Upper lobe of right lung (tissue), 1 donor: Measurements from ENCODE around the gene MAPK8IP1. TPM values are rescaled to one million over a fixed set of nuclear protein-coding genes. Genes with fewer than 3 reads are reported as not detected.

Source experiments
- ATAC-seq: fragments of 200-7000 bp; cut with Tn5 transposase; one replicate; pipeline ENCODE4 v1.9.1; 2020; ENCODE audit warnings: mild to moderate bottlenecking, moderate library complexity
- DNase-seq: peaks from one replicate; pipeline ENCODE4 v3.0.0-alpha.2; 2020
- H3K27ac ChIP-seq: fragments of 200-600 bp; one replicate; pipeline ENCODE4 v1.8.0; 2022
- H3K27me3 ChIP-seq: fragments of 200-600 bp; one replicate; pipeline ENCODE4 v1.8.0; 2022; ENCODE audit warnings: mild to moderate bottlenecking
- H3K36me3 ChIP-seq: fragments of 200-600 bp; one replicate; pipeline ENCODE4 v1.8.0; 2022
- H3K4me1 ChIP-seq: fragments of 200-600 bp; one replicate; pipeline ENCODE4 v1.8.0; 2022
- H3K4me3 ChIP-seq: fragments of 200-600 bp; one replicate; pipeline ENCODE4 v1.8.0; 2022; ENCODE audit warnings: mild to moderate bottlenecking
- H3K9me3 ChIP-seq: fragments of 200-600 bp; one replicate; pipeline ENCODE4 v1.8.0; 2022
- CTCF ChIP-seq: fragments of 200-600 bp; IDR thresholded peaks from one replicate; pipeline ENCODE4 v1.8.0; 2022; ENCODE audit warnings: antibody characterized with exemption
- intact Hi-C: fragments of 100-400 bp; cut with DNase I; formaldehyde crosslinking; loops from one replicate; pipeline ENCODE4 v1.11.0; 2022
- total RNA-seq: library from RNA; stranded (reverse); fragmentation: NEBNext Ultra II Directional; extraction: Animal tissue kit (Norgen Biotek cat#: 25700); gene quantifications from one replicate; pipeline ENCODE4 v1.2.1, GENCODE V29; 2021
- donor health status: DM: no; HTN: yes; CAD: no; lungs with severe emphysema.

MAPK8IP1 gene
- total RNA-seq, 1 donor from 2014 or later = 6.4 TPM

DNA sequence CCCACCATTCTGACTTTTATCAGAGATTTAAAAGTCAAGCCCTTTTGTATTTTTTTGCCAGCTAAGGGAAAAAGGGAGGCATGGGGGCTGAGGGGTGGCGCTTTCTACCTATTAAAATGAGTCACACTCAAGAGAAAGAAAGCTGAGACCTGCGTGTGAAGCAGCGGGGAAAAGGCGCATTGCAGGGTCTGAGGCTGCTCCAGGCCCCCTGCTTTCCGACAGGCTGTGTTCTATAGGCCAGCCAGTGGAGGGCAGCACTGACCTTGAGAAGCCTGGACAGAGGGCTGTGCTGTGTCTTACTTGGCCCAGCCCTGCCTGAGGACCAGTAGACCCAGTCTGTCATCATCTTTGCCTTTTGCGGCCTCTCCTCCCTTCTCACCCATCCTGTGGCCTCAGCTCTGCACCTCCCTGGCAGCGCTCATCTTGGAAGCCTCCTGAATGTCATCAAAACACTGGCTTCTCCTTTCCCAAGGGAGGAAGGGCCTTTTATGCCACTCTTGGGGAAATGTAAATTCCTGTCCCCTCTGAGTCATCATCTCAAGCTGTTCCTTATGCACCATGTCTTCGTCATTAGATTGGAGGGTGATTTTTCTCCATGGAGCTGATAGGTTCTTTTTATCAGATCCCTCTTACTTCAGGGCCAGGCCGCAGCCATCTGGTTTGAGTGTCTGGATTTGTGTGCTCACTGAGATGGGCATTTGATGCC lies 12.6 kb upstream of the MAPK8IP1 start:
- TF ChIP-seq CTCF = peak; percentile 53
- no peak overlapping the region for H3K27ac ChIP-seq
- H3K9me3 ChIP-seq = no peaks in the 10 kb centered on the region
- no peaks in the 10 kb centered on the region for H3K27me3 ChIP-seq
- peak; percentile 69 for DNase-seq
- ATAC-seq = peak; percentile 84
- no peak overlapping the region for H3K4me3 ChIP-seq
- no peaks in the 10 kb centered on the region for H3K4me1 ChIP-seq
- intact Hi-C loops = no loop called here
- peaks cover 100% of the 10 kb centered on the region for H3K36me3 ChIP-seq

DNA sequence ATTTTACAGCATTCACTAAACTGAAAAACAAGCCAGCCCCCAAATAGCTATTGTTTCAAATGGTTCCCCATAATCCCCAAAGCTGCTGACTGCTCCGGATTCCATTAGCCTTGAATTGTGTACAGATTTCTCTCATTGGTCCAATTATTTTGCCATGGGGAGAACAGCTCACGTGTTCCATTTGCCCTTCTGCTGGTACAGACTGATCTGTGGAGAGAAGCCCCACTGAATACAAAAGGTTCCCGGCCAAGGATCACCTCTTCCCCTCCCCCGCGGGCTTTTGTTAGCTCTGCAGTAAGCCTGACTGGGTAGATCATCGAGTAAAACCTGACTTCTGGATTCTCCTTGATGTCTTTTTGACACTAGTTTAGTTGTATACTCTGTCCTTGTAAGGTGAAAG lies 9.1 kb upstream of the MAPK8IP1 start:
- peaks cover 97% of the 10 kb centered on the region for H3K36me3 ChIP-seq
- ATAC-seq (no peak), DNase-seq (no peak)
- no peak for TF ChIP-seq CTCF
- H3K27ac ChIP-seq = no peak overlapping the region
- intact Hi-C loops = no loop called here
- no peaks in the 10 kb centered on the region for H3K4me1 ChIP-seq
- no peak overlapping the region for H3K4me3 ChIP-seq
- H3K9me3 ChIP-seq = no peaks in the 10 kb centered on the region
- no peaks in the 10 kb centered on the region for H3K27me3 ChIP-seq

DNA sequence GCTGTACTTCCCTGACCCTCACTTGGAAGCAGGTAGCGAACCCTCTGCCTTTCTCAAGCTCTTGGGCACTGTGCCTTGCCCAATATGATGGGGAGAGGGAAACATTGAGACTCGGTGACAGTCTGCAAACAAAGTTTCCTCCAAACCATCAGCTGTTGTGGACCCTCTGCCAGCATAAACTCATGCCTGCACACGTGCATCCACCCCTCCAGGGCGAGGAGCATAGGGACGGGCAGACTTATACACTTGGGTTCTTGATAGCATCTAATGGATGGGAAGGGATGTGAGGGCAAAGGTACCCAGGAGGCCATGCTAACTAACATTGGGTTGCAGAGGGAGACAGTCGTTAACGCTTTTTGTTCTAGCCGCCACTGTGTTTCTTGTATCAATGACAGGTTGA lies 8.2 kb upstream of the MAPK8IP1 start:
- intact Hi-C loops = no loop called here
- peaks cover 89% of the 10 kb centered on the region for H3K36me3 ChIP-seq
- no peaks in the 10 kb centered on the region for H3K9me3 ChIP-seq
- no peaks in the 10 kb centered on the region for H3K27me3 ChIP-seq
- H3K4me1 ChIP-seq = no peaks in the 10 kb centered on the region
- TF ChIP-seq CTCF = no peak
- DNase-seq (no peak), ATAC-seq (no peak)
- H3K4me3 ChIP-seq = no peak overlapping the region
- H3K27ac ChIP-seq = no peak overlapping the region

DNA sequence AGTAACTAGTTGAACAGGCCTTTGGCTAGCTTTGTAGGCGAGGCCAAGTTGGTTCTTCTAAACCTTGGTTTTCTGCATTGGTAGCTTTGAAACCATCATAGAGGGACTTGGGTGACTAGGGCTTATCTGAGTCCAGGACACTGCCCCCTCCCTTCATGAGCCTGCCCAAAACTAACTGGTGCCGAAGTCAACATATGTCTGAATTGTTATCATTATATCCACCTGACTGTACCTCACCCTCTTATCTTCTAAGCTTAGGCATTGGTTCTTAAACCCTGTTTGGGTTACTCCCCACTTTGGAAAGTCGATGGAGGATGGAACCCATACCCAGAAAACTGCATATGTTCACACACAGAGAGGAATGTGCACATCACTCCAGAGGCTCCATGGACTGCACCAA lies 7.6 kb upstream of the MAPK8IP1 start:
- Histone ChIP-seq H3K9me3 (no peaks in the 10 kb centered on the region), H3K4me1 (no peaks in the 10 kb centered on the region), H3K27ac (no peak overlapping the region), H3K4me3 (no peak overlapping the region), H3K36me3 (peaks cover 83% of the 10 kb centered on the region), H3K27me3 (no peaks in the 10 kb centered on the region)
- DNase-seq (no peak), ATAC-seq (no peak)
- intact Hi-C loops = no loop called here
- TF ChIP-seq CTCF = no peak

- Histone ChIP-seq H3K27me3 (no peaks in the 10 kb centered on the region), H3K36me3 (peaks cover 61% of the 10 kb centered on the region), H3K27ac (no peak overlapping the region), H3K4me1 (no peaks in the 10 kb centered on the region), H3K9me3 (no peaks in the 10 kb centered on the region), H3K4me3 (no peak overlapping the region)
- TF ChIP-seq CTCF = no peak
- no peak for DNase-seq
- ATAC-seq = no peak
- intact Hi-C loops = no loop called here
These were observed 5.4 kb upstream of the MAPK8IP1 start for GRCh38 chr11:45879803-45880686.
